ENCODE results near the gene POLR2J3.
"Not testable (repeated sequence)": the region's sequence is repeated elsewhere in the genome, so short reads cannot be mapped to it uniquely, and the experiment has no call there.

Gene POLR2J3

GRCh38 chr7:102542771-102543170 is 29.6 kb downstream of the POLR2J3 start:
- DNase-seq (ENCODE audit: low spot score); CTCF ChIA-PET; H3K27ac ChIP-seq; POLR2A ChIA-PET (ENCODE audit: low non-redundant PET): not testable (repeated sequence)

- H3K27ac ChIP-seq; CTCF ChIA-PET; DNase-seq (ENCODE audit: low spot score); POLR2A ChIA-PET (ENCODE audit: low non-redundant PET): not testable (repeated sequence)
Observed at GRCh38 chr7:102542083-102542482, 30.3 kb downstream of the POLR2J3 start.

- POLR2A ChIA-PET (ENCODE audit: low non-redundant PET); CTCF ChIA-PET; H3K27ac ChIP-seq; DNase-seq (ENCODE audit: low spot score): not testable (repeated sequence)
Observed at GRCh38 chr7:102540604-102541003, 31.8 kb downstream of the POLR2J3 start.

GRCh38 chr7:102535062-102535615 is 37.2 kb downstream of the POLR2J3 start:
- POLR2A ChIA-PET (ENCODE audit: low non-redundant PET); CTCF ChIA-PET; DNase-seq (ENCODE audit: low spot score); H3K27ac ChIP-seq: not testable (repeated sequence)

GRCh38 chr7:102532127-102532526 is 40.3 kb downstream of the POLR2J3 start:
- DNase-seq (ENCODE audit: low spot score); POLR2A ChIA-PET (ENCODE audit: low non-redundant PET); CTCF ChIA-PET; H3K27ac ChIP-seq: not testable (repeated sequence)

- DNase-seq (ENCODE audit: low spot score); POLR2A ChIA-PET (ENCODE audit: low non-redundant PET): not testable (repeated sequence)
Observed at GRCh38 chr7:102531583-102531982, 40.8 kb downstream of the POLR2J3 start.

GRCh38 chr7:102527822-102528793 is 44.3 kb downstream of the POLR2J3 start:
- DNase-seq (ENCODE audit: low spot score); H3K27ac ChIP-seq; POLR2A ChIA-PET (ENCODE audit: low non-redundant PET); CTCF ChIA-PET: not testable (repeated sequence)

More at GRCh38 chr7:102531583-102531982, 40.8 kb downstream of the POLR2J3 start:
- CTCF ChIA-PET, H3K27ac ChIP-seq: not testable (repeated sequence)

GRCh38 chr7:102527182-102527581 is 45.2 kb downstream of the POLR2J3 start:
- CTCF ChIA-PET; H3K27ac ChIP-seq; POLR2A ChIA-PET (ENCODE audit: low non-redundant PET); DNase-seq (ENCODE audit: low spot score): not testable (repeated sequence)

GRCh38 chr7:102524803-102525202 is 47.6 kb downstream of the POLR2J3 start:
- POLR2A ChIA-PET (ENCODE audit: low non-redundant PET); H3K27ac ChIP-seq; CTCF ChIA-PET; DNase-seq (ENCODE audit: low spot score): not testable (repeated sequence)

GRCh38 chr7:102520797-102521196 is 51.6 kb downstream of the POLR2J3 start:
- DNase-seq (ENCODE audit: low spot score); CTCF ChIA-PET; POLR2A ChIA-PET (ENCODE audit: low non-redundant PET); H3K27ac ChIP-seq: not testable (repeated sequence)

GRCh38 chr7:102517550-102518147 is 54.7 kb downstream of the POLR2J3 start, which contains the start of gene RASA4B:
Gene RASA4B, minus strand, starts transcription at chr7:102517777. Its CDS starts 67 bp downstream, at chr7:102517710.
- CTCF ChIA-PET; POLR2A ChIA-PET (ENCODE audit: low non-redundant PET); DNase-seq (ENCODE audit: low spot score); H3K27ac ChIP-seq: not testable (repeated sequence)
